Duodenal mucosa (tissue), 2 donors: Measurements from ENCODE around the gene ETV5.

ENCODE experiments used
- H3K27ac ChIP-seq: one replicate; pipeline ENCODE4 v1.7.0; 2013; ENCODE audit warnings: low read depth, low read length
- H3K27me3 ChIP-seq, 2 donors: one replicate each; pipeline ENCODE4 v1.7.0; 2013; ENCODE audit warnings: low read length in 2 of 2, control low read depth in 1 of 2; ENCODE audit not compliant: insufficient read depth in 2 of 2, control insufficient read depth in 1 of 2
- H3K36me3 ChIP-seq, 2 donors: one replicate each; pipeline ENCODE4 v1.7.0; 2013; ENCODE audit warnings: low read length in 2 of 2, control low read depth in 1 of 2; ENCODE audit not compliant: insufficient read depth in 2 of 2, control insufficient read depth in 1 of 2
- H3K4me1 ChIP-seq, 2 donors: one replicate each; pipeline ENCODE4 v1.7.0; 2013; ENCODE audit warnings: low read length in 2 of 2, control low read depth in 1 of 2; ENCODE audit not compliant: insufficient read depth in 2 of 2, control insufficient read depth in 1 of 2
- H3K4me3 ChIP-seq, 2 donors: one replicate each; pipeline ENCODE4 v1.7.0; 2013; ENCODE audit warnings: low read length in 2 of 2, low read depth in 1 of 2
- H3K9ac ChIP-seq, 2 donors: one replicate each; pipeline ENCODE4 v1.7.0; 2013; ENCODE audit warnings: low read length in 2 of 2, low read depth in 1 of 2
- H3K9me3 ChIP-seq, 2 donors: one replicate each; pipeline ENCODE4 v1.7.0; 2013; ENCODE audit warnings: low read length in 2 of 2, control low read depth in 1 of 2; ENCODE audit not compliant: control insufficient read depth in 1 of 2

The ETV5 gene

DNA sequence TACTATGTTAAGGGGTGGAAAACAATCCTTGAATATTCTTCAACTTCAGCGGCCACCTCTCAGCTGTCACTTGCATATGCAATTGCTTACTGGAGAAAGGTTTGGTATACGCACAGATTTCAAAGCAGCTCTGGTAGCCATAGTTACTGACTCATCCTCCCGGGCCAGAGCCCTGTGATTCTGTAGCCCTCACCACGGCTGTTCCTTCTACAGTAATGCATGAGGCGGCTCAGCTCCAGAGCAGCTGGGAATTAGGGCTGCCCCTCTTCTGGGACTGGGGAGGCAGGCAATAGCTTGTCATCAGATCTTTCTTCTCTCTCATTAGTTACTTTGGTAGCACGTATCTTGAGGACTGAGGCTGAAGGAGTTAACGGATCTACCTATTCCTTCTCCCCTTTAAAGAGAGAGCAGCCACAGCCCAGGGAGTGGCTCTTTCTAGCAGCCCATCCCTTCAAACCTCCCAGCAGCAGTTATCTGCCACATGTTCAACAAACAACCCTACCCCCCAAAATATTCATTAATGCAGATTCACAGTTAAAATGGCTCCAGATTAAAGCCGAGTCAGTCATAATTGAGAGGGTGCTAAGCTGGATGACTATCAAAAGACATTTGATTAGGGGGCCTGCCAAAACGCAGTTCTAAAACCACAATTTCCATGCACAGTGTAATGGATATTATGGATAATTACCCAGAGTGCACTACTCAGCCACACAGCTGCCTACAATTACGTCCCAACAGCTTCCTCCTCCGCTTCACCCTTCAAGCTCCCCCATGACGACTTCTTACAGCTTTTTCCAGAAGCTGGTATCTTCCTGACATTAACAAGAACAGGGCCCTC, 54.7 kb downstream of the ETV5 start:
- Histone ChIP-seq H3K36me3 (no peaks in the 10 kb centered on the region), H3K9me3 (no peaks in the 10 kb centered on the region), H3K27me3 (peaks cover 0 to 3% of the 10 kb centered on the region in 2 donors), H3K4me1 (peaks cover 6 to 11% of the 10 kb centered on the region in 2 donors), H3K4me3 (no peak overlapping the region), H3K9ac (no peak overlapping the region), H3K27ac (no peak overlapping the region)

DNA sequence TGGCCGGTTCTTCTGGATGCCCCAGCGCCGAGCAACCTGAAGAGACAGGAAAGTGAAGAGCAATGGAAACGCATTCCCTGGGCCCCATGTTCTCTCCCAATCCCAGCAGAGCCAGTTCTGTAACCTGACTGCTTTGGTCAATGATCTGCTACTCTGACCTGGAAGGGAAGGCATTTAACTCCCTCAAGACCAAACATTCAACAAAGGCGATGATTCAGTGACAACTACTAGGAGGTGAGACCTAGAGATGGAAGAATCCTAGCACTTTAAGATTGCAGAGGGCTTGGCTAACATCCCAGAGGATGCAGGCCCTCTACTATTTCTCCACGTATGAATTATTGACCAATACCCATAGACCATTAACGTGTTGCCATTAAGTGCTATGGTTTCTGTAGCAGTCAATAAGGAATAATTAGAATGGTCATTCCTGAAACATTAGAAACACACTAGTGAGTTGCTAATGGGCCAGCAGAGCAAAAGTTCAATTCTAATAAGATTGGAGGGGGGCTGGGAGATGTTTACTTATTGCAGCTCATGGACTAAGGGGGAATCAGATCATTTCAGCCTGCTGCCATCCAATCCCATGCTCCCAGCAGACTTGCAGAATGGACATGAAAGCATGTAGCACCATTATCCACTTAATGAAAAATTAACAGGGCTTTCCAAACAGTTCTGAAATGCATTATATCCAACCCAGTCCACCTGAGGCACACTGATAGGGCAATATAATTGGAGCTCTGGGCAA, 56.6 kb downstream of the ETV5 start:
- H3K36me3 ChIP-seq, result no peaks in the 10 kb centered on the region

GRCh38 chr3:186049001-186049400, 59.9 kb downstream of the ETV5 start:
- H3K4me1 ChIP-seq, result peaks cover 0 to 4% of the 10 kb centered on the region in 2 donors
- no peak overlapping the region for H3K9ac ChIP-seq
- no peak overlapping the region for H3K27ac ChIP-seq
- no peaks in the 10 kb centered on the region for H3K27me3 ChIP-seq
- no peaks in the 10 kb centered on the region for H3K9me3 ChIP-seq
- no peaks in the 10 kb centered on the region for H3K36me3 ChIP-seq
- H3K4me3 ChIP-seq, result no peak overlapping the region

More for the DNA sequence above, 56.6 kb downstream of the ETV5 start:
- Histone ChIP-seq H3K4me1 (peaks cover 6 to 11% of the 10 kb centered on the region in 2 donors), H3K27ac (no peak overlapping the region), H3K9ac (no peak overlapping the region), H3K27me3 (no peaks in the 10 kb centered on the region), H3K4me3 (no peak overlapping the region), H3K9me3 (no peaks in the 10 kb centered on the region)

DNA sequence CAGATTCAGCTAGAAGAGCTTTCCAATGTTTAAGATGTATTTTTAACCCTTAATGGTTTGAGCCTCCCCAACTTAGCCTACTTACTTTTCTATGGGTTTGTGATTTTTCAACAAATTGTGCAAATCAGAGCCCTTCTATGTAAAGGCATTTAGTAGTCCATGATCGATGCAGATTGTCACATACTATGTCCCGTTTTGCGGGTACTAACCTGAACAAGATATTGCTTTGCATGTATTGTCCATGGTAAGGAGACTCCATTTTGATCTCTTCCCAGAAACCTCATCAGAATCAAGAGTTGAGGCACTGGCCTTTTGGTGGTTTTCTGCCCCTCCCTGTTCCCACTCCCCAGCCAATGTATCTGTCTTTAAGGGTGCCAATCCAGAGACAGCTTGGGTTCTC, 60.8 kb downstream of the ETV5 start:
- no peaks in the 10 kb centered on the region for H3K4me1 ChIP-seq
- no peaks in the 10 kb centered on the region for H3K27me3 ChIP-seq
- H3K36me3 ChIP-seq, result no peaks in the 10 kb centered on the region
- H3K27ac ChIP-seq, result no peak overlapping the region
- H3K4me3 ChIP-seq, result no peak overlapping the region
- H3K9me3 ChIP-seq, result no peaks in the 10 kb centered on the region
- H3K9ac ChIP-seq, result no peak overlapping the region

DNA sequence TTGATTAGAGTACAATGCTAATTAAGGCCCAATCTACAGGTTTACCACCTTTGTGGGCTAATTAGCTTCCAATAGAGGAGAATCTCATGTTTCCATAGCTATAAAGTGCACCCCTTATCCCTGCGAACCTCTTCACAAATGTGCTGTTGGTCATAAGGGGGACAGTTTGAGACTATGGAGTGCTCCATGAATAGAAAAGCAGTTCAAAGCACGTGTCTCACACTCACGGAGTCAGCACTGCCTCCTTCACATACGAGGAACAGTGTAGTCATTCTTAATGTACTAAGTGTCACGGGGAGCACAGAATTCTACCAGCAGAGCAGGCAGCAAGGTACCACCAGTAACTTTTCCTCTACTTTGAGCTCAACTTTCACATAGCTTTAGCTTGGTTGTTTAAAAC, 62.1 kb downstream of the ETV5 start:
- Histone ChIP-seq H3K27me3 (no peaks in the 10 kb centered on the region), H3K4me3 (no peak overlapping the region), H3K4me1 (no peaks in the 10 kb centered on the region), H3K27ac (no peak overlapping the region), H3K9ac (no peak overlapping the region), H3K9me3 (no peaks in the 10 kb centered on the region), H3K36me3 (no peaks in the 10 kb centered on the region)

DNA sequence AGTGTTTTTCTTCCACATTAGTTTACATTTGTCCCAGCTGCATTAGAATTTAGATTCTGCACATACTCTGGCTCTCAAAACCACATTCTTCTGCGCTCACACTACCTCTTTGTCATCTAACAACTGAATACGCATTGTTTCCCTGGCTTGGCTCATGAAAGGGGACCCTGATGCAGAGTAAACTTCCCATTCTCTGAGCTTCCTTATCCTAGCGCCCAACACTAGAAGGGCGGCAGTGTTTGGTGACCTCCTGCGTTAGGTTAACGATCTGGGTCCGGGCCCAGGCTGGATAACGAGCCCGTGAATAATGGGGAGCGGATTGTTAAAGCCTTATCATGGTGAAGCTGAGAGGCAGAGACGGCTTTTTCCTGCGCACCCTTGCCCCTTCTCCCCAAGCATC, 63.9 kb downstream of the ETV5 start:
- Histone ChIP-seq H3K9ac (no peak overlapping the region), H3K4me3 (no peak overlapping the region), H3K36me3 (no peaks in the 10 kb centered on the region), H3K4me1 (no peaks in the 10 kb centered on the region), H3K9me3 (no peaks in the 10 kb centered on the region), H3K27me3 (no peaks in the 10 kb centered on the region), H3K27ac (no peak overlapping the region)

- H3K36me3 ChIP-seq, result no peaks in the 10 kb centered on the region
- H3K27ac ChIP-seq, result no peak overlapping the region
- H3K27me3 ChIP-seq, result no peaks in the 10 kb centered on the region
Observed at GRCh38 chr3:186044427-186044826, 64.5 kb downstream of the ETV5 start.

GRCh38 chr3:186042521-186043202, 66.2 kb downstream of the ETV5 start:
- H3K36me3 ChIP-seq, result no peaks in the 10 kb centered on the region
- no peaks in the 10 kb centered on the region for H3K9me3 ChIP-seq
- no peaks in the 10 kb centered on the region for H3K27me3 ChIP-seq
- H3K9ac ChIP-seq, result no peak overlapping the region
- H3K4me3 ChIP-seq, result no peak overlapping the region
- H3K4me1 ChIP-seq, result no peaks in the 10 kb centered on the region
- no peak overlapping the region for H3K27ac ChIP-seq

More at GRCh38 chr3:186044427-186044826, 64.5 kb downstream of the ETV5 start:
- Histone ChIP-seq H3K9ac (no peak overlapping the region), H3K4me1 (no peaks in the 10 kb centered on the region), H3K4me3 (no peak overlapping the region), H3K9me3 (no peaks in the 10 kb centered on the region)

DNA sequence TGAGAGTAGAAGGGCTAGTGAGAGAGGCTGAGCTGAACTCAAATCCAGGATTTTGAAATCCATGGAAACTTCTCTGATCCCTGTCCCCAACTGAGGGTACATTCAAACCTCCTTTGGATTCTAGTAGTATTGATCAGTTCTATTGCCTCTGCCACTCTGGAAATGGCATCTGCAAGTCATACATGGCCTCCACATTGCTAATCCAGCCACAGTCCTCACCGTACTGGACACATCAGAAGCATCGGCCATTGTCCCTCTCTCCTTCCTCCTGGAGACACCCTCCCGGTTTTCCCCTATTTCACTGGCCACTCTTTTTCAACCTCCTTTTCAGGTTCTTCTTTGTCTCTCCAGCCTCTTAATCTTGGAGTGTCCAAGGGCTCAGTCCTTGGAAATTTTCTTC, 66.9 kb downstream of the ETV5 start:
- H3K4me3 ChIP-seq, result no peak overlapping the region
- no peaks in the 10 kb centered on the region for H3K27me3 ChIP-seq
- H3K9ac ChIP-seq, result no peak overlapping the region
- H3K9me3 ChIP-seq, result no peaks in the 10 kb centered on the region
- H3K36me3 ChIP-seq, result no peaks in the 10 kb centered on the region
- no peak overlapping the region for H3K27ac ChIP-seq
- no peaks in the 10 kb centered on the region for H3K4me1 ChIP-seq

DNA sequence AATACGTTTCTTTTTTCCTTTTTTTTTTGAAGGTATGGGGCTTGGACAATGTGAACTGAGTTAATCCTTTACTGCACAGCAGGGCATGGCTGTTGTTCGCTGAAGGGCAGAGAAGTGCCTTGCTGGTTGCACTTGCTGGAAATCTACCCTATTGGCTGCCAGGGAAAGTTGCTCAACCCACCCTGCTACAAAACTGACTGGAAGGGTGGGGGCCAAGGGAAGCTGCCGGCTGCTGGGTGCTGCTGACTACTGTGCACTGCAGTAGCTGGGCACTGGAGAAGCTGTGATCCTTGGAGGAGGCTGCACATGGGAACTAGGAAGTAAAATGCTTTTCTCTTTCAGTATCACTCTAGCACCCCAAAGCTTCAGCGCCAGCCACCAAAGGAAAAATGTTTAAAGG, 70.5 kb downstream of the ETV5 start:
- Histone ChIP-seq H3K4me1 (no peaks in the 10 kb centered on the region), H3K4me3 (no peak overlapping the region), H3K9ac (no peak overlapping the region), H3K36me3 (no peaks in the 10 kb centered on the region), H3K27ac (no peak overlapping the region), H3K9me3 (no peaks in the 10 kb centered on the region), H3K27me3 (no peaks in the 10 kb centered on the region)
